Stimulated activated CD4-positive, alpha-beta T cell treated with anti-CD3 and anti-CD28 coated beads, Interleukin-1b, Interleukin-23, amount 100 ng/mL, for 48 hours (primary cell): ENCODE results near the gene DIS3L2.
"Not testable (repeated sequence)": the region's sequence is repeated elsewhere in the genome, so short reads cannot be mapped to it uniquely, and the experiment has no call there.

Experiments used
- DNase-seq: peaks from one replicate; pipeline ENCODE4 v3.0.0-alpha.2; 2020

Gene DIS3L2

DNA sequence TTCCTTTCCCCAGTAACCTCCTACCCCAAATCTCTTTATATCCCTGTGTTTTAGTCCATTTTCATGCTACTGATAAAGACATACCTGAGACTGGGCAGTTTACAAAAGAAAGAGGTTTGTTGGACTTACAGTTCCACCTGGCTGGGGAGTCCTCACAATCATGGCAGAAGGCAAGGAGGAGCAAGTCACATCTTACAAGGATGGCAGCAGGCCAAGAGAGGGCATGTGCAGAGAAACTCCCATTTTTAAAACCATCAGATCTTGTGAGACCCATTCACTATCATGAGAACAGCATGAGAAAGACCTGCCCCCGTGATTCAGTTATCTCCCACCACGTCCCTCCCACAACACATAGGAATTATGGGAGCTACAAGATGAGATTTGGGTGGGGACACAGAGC lies 352.1 kb downstream of the DIS3L2 start:
- not testable (repeated sequence) for DNase-seq

DNA sequence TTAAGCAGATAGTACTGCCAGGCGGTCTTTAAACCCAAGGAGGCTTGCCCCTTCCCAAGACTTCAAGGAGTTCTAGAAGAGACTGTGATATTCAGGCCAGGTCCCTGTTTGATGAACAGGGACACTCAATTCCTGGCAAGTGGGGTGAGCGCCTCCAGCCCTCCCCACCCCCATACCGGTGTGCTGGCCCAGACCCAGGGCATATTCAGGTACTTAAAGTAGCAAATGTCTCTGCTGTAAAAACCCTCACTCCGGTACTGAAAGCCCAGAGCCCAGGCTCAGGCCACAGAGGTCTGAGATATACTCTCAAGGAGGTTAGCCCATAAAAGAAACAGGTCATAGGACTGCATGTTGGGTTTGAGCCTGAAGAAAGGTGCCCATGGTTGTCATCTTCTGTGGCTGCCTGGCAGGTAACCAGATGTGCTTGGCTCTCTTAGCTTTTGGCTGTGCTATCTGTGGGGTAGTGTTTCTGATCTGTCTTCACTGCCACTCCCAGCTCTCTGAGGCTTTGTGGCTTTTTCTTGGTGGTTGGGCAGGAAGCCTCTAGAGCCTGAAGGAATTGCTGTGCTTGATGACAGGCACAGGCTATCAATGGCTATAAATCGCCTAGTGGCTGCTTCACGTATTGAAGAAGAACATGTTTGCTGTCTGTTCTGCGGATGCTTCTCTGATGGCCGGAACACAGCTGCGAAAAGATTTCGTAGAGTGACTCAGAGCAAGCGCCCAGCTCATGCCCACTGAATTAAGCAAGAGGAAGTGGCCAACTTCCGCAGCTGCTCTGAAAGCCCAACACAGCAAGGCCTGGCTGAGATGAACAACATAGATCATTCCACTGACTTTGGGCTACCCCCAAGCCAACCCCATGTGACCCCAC lies 353.8 kb downstream of the DIS3L2 start:
- DNase-seq, result peak; percentile 82

DNA sequence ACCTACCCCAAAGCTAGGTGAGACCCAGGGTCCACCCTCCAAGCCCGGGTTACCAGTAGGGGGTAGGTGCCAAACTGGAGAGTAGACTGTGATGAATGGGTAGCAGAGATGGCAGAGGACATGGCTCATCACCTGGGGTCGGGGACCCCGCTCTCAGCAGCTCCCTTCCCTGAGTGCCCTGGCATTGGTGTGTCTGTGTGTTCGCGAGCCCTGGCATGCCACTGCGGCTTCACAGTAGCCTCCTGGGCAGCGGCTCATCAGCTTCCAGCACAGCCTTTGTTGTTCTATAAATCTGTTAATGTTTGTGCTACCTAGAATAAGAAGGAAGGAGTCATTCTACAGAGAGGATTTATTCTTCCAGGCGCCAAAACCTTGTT lies 354.4 kb downstream of the DIS3L2 start:
- DNase-seq, result no peak

DNA sequence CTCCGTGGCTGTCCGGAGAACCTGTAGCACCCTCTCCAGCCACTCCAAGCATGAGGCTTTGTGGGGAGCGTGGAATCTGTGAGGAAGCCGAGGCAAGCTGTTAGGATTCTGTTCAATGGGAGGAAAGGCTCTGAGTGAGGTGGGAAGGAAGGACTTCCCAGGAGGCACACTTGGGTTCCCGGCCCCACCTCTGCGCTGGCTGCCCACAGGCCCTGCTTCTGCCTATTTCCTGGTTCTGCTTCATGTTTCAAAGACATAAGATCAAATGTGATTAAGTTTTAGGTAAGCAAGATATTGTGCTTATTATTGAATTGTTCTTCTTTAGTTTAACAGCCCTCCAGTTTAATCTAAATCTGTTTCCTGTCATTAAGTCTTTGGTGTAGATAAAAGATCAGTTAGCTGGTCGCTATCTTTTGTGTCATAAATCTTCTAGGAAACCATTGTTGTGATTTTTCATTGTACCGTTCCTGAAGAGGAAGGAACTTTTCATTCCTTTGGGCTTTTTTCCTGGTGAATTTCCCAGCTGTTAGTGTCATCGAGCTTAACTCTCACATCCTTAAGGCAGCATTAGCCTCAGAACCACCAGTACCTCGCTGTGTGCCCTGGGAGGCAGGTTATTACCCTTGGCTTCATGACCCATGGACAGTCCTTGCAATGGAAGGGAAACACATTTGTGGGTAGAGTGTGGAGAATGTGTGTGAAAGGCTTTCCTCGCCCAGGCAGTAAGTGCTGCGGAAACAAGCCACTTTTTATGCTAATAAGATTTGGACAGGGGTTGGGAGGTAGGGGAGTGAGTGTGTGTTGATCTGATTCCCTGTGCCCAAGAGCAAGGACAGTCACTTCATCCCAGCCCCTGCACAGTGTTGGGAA lies 355.2 kb downstream of the DIS3L2 start:
- DNase-seq, result no peak

DNA sequence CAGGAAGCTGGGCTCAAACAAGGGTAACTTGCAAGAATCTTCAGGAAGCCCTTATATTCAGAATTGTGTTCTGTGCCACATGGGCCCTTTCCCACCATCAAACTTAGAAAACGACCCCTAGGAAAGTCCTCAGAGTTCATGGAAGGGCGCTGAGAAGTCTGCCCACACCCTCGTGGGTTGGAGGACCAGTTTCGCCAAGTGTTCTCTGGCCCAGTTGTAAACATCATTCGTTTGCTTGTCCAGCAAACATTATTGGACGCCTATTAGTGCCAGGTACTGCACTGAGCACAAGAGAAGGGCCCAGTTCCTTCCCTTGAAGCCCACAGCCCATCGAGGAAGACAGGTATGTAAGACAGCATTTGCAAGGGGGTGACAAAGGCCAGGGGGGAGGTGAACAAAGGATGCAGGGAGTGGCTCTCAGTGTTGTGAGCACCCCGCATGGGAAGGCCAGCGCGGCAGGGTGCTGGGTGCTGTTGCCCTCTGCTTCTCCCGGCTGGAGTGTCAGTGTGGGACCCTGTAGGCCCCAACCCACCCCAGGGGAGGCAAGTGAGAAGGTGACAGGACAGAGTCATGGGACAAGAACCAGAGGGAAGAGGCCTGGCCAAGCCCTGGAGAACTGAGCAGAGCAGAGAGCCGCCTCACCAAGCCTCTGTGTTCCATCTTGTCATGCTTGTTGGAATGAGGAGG lies 356.8 kb downstream of the DIS3L2 start:
- no peak for DNase-seq

DNA sequence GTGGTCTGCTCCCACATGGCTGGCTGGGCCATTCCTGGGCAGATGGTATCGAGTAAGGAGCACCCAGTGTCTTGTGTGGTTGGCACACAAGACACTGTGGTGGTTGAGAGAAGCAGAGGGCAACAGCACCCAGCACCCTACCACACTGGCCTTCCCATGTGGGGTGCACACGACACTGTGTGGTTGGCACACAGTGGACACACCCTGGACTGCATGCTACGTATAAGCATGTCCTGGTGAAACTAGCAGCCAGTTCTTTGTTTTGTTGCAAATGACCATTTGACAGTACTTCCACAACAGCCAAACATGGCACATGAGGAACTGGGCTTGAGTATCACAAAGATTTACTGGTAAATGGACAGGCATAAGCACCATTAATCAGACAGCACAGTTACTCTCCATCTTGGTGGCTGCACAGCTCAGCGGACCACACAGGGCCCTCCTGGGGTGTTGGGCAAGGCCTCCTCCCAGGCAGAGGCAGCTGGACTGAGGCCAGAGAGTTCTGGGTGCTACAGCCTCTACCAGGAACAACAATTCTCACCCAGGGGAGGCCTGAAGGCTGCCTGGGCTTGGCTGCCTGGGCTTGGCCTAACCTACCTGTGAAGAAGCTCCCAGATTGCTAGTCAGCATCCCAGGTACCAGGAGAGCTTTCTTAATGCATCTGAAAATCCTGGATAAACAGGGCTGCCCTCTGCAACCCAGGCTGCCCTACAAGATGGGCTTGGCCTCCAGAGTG lies 357.7 kb downstream of the DIS3L2 start:
- DNase-seq, result no peak

DNA sequence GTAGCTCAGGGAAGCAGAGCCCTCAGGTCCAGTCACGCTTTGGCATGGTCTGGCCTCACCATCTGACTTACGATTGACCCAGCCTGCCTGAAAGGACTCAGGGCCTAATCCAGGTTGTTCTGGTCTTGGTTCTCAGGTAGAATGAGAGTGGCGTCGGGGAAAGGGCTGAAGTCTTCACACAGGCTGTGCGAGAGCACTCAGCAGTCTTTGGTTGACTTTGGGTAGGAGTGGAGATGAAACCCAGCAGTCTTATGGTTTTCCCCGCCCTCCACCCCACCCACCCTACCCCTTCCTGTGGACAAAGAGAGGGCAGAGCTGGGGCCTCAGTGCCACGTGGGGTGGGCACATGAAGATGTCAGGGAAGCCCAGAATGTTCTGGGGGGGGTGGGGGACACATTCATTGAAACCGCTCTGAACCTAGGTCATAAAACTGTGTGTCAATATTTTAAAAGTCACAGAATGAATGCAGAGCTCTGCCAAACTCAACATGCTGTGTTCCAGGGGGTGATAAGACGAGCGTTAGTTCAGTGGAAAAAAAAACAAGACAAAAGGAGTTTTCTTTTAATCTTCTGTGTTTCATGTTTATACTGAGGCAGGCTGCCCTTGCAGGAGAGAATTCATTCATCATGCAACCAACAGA lies 358.4 kb downstream of the DIS3L2 start:
- DNase-seq, result no peak

DNA sequence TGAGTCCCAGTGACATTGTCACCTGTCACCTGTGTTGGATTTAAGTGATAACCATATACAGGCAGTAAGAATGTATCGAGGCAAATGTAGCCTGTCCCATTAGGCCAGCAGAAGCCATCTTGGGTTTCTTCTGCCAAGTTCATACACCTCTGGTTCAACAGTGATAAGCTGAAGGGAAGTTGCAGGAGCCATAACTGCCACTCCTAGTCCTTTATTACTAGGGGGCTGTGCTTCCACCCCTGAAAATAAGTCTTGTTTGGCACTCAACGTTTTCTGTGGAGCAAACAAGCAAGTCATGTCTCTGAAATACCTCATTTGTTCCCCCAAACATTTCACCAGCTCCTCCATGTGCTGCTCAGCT lies 358.9 kb downstream of the DIS3L2 start:
- DNase-seq, result no peak

DNA sequence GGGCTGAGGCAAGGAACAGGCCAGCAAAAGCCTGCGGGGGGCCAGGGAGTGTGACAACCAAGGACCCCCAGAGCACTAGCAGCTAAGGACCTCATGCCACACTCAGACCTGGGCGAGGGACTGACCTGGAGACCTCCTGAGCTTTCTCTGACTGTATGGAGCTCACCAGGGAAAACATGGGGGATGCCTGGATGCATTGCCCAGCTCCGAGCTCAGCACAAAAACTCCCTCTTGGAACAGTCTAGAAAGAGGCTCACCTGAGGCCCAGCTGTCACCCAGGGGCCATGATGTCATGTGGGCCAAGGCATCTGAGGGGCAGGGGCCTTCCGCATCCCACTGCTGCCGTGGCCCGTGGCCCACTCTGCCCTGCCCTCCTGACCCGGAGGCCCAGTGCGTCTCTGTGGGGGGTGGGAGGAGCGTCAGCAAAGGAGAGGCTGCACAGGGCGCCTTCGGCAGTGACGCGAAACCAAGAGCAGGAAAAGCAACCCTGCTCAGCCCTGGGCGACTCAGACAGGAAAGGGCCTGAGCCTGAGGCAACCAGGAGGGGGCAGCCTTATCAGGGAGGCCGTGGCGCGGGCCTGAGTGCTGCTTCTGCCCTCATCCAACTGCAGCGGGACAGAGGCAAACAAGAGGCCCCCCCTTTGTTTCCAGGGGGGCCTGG lies 359.8 kb downstream of the DIS3L2 start:
- peak; percentile 79 for DNase-seq

DNA sequence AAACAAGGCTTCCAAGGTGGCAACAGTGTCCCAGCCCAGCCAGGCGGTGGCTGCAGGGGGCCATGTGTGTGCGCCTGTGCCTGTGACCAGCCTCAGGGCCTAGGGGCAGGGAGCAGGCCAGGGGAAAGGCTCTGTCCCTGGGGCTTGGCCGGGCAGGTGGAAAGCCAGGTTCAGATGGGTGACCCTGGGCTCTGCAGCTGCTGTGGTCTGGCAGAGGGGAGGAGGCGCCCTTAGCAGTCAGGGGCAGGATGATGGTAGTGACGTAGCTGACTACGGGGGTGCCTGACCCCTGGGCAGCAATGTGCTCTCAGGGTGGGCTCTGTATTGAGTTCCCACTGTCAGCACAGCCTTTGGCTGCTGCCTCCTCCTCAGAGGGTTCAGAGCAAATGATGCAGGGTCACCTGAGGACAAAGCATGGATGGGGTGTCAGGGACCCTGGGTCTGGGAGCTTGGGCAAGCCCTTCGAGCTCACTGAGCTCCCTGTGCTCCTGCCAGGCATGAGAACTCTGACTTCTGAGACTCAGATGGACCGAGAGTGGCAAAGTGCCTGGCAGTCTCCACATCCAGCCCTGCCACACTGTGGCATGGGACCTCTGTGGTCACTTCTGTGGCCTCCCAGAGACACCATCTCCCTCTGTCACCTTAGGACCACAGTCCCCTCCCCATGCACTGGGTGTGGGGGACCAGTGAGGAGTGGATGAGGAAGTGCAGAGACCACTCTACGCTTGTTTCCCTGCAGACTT lies 360.5 kb downstream of the DIS3L2 start:
- DNase-seq, result no peak

DNA sequence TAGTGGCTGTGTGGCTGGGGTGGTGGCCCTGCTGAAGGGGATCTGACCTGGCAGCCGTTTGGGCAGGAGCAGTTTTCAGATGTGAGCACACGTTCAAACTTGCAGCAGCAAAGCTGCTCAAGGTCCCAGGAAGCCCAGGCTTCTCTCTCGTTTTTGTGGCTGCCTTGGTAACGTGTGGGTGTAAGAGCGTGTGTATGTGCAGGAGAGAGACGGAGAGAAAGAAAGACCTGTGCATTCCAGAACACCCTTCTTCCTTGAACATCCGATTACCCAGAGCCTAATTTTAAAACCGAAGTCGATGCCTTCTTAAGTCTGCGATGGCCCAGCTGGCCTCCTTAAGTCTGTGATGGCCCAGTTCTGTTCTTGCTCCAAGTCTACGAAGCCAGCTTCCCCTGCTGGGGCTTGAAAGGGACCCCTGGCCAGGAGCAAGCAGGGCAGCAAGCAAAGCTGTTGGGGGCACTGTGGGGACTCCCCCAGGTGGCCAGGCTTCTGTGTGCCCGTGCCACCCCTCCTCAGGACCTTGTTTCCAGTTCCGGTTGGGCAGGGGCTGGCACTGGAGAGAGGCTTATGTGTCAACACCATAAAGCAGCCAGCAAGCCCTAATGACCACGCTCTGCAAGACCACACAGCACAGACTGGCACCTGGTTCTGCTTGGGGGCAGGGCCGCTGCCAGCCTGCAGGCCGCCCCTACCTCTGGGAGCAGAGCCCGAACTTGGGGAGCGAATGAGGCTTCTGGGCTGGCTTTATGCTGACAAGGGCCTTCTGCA lies 361.2 kb downstream of the DIS3L2 start:
- DNase-seq, result no peak

DNA sequence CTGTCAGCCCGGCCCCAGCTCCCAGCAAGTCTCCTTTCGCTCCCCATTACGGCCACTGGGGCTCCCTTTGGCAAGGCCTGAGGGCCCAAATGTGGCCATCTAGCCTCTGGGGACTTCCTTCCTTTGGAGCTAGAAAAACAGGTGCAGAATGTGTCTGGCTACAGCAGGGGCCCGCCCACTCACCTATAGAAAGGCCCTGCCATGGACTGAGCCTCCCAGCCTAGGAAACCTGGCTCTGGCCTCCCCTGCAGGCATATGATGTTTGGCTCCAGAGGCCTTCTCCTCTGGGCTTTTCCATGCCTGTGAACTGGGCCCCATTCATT lies 361.8 kb downstream of the DIS3L2 start:
- DNase-seq, result no peak

DNA sequence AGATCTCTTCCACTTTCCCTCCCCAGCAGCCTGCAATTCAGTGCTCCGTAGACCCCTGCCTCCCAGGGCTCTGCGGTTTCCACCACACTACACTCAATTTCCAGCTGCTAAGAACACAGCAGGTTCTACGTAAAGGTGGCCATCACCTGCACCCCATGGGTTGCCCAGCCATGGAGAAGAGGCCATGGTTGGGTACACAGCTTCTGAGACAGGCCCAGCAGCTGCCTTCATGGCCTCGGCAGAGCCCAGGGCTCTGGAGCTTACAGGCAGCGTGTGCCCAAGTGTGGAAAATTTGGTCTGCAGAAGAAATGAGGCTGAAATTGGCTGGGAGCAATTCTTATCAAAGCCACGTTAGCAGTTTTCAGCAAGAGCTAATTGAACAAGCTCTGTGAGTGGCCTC lies 362.5 kb downstream of the DIS3L2 start:
- not testable (repeated sequence) for DNase-seq

DNA sequence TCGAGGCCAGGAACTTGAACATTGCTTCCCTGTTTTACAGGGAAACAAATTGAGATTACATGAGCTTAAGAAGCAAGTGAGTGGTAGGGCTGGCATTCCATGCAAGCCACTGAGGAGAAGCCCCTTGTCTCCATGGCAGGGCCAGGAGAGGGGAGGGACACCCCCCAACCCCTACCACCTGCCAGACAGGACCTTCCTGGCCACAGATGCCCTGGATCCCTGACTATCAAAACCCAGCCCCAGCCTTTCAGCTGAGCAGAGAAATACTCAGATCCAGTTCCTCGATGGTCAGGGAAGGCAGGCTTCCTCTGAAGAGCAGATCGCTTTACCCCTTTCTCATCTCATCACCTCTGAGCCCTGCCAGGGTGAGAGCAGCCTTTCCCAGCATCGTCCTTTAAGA lies 363.3 kb downstream of the DIS3L2 start:
- DNase-seq, result no peak

DNA sequence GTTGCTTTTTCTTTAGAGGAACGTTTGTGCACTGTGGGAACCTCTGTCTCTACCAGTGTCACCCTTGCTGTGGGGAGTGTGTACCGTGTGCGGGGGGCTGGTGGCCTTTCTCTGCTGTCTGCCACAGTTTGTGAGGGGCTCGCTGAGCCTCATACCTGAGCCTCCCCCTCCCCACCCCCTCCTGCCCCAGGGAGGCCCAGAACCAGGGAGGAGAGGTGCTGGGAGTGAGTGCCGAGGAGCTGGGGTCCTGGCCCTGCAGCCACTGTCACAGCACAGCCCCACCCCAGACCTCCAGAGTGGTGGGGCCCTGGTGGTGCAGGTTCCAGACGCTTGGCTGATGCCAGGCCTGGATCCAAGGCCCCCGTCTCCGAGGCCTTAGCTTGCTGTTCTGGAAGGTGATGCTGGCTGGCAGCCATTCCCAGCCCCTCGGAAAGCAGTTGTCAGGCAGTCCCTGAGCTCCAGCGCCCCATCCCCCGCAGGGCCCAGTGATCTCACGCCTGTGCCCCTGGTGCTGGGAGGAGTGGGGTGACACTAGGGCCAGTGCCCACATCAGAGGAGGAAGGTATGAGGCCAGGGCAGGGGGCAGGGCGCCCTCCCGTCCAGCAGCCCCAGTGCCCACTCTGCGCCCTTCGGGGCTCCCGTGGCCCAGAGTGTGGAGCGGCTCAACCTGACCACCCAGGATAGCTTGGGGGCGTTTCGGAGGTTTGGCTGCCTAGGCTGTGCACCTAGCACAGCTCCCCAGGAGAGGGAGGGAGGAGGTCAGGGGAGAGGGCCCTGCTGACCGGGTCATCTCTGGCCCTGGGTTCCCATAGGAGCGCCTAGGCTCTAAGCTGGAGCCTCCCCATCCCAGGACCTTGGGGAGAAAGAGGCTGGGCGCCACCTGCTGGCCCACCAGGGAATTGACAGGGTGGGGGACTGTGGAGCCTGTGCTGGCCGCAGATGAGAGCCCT lies 364.1 kb downstream of the DIS3L2 start:
- DNase-seq, result peak; percentile 34

DNA sequence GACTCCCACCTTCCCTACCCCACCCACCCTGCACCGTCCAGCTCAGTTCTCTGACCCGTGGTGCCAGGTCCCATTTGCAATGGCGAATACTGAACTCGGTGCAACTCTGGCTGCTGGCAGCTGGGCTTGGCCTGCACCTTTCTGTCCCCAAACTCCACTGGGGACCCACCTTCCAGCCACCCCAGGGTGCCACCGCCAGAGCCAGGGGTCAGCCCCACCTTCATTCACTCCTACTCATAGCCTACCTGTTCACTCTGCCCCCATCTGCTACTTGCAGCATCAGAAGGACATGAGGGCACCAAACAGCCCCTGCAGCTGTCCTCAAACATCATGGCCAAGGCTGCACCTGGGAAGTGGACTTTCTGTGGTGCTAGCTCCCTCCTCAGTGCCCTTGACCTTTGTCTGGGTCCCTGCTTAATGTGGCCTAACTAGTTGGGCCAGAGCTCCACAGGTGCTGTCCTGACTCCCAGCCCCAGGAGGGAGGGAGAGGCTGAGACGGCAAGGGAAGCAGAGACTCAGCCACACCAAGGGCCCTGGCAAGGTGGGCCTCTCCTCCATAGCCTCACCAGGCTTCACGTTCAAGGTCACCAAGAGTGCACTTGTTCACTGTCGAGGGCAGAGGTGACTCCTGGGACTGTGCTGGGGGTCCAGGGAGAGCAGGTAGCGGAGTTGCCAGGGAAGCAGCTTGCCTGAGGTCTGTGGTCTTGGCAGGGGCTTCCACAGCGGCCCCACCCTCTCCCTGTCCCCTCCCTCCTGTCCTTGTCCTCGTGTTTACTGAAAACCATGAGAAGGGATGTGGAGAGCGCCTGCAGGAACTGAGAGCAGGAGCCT lies 365.0 kb downstream of the DIS3L2 start:
- DNase-seq, result not testable (repeated sequence)

DNA sequence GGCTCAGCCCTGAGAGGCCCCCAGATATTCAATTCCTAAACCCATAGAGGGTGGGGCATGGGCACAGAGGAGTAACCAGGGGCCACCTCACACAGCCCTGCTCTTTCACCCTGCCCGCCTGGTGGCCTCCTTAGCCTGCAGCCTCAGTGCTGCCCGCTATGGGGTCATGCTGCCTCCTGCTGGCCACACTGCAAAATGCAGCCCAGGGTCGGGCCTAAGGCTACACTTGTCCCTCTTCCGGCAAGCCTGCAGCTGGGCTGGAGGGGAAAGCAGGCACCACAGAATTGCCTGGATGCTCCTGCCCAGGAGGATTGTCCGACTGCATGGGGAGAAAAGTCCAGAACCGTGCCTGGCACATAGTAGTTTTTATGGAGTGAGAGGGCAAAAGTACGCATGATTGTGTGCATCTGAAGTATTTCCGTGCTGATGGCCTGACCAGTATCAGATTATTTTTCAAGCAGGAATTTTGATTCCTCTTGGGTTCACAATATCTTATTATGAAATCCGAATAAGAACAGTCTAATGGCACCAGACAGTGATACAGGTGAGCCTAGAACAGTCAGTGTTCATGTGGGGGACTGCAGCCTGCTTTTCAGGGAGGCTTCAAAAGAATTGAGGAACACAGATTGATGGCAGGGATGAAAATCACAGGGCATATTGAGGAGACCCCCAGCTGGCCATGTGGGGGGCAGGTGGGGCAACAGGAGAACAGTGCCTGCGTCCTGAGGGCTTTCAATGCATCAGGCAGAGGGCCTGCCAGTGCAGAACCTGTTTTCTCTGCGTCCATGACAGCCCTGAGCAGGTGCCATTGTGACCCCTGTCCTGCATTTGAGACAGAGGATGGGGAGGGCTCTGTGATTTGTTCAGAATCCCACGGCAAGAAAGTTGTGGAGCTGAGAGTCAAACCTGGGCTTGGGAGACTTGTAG lies 365.9 kb downstream of the DIS3L2 start:
- peak; percentile 83 for DNase-seq
